GM19467 (cell line): Measurements from ENCODE around the gene FOXQ1.
"Not testable (repeated sequence)": the region's sequence is repeated elsewhere in the genome, so short reads cannot be mapped to it uniquely, and the experiment has no call there.

Experiments used
- ATAC-seq: cut with Tn5 transposase; IDR thresholded peaks from one replicate; pipeline ENCODE4 v1.9.1; 2021; ENCODE audit warnings: mild to moderate bottlenecking, moderate library complexity; ENCODE audit not compliant: unreplicated experiment

Gene FOXQ1

DNA sequence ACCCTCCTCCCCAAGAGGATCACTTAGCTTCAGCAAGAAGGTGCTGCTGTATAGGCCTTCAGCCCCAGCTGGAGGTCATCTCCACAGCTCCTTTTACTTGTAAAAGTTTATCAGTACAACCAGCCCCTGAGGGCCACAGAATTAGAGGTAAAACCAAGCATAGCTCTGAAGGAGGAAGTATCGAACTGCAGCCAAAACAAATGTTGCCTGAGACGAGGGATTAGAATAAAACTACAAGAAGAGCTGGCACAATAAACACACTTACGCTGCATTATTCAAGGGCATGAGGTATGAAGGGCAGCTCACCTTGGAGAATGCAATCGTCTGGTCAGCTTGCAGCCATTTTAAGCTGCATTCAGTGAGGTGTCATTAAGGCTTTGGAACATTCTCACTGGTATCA is 21.1 kb upstream of the FOXQ1 start:
- ATAC-seq, result no peak

DNA sequence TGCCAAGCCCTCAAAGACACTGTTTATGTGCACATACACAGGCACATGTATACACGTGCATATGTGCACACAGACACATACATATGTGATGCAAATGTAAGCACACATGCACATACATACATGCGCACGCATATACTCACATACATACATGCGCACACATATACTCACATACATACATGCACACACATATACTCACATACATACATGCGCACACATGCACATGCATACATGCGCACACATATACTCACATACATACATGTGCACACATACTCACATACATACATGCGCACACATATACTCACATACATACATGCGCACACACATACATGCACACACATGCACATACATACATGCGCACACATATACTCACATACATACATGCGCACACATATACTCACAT is 20.5 kb upstream of the FOXQ1 start:
- no peak for ATAC-seq

DNA sequence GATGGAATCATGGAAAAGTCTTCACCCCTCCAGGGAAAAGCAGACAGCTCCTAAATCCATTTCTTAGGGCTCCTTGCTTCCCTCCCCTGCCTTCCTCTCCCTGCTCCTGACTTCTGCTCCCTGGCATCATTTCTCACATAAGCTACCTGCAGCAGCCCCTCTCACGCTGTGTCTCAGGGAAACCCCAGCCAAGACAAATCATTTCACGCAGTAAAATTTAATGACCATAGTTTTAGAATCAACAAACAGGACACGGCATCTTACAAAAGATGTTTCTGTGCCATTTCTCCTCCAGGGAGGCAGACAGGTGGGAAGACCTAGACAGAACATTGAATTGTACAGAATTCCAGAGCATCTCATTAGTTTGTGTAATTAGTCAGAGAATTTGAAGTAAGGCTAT is 16.5 kb upstream of the FOXQ1 start:
- no peak for ATAC-seq

DNA sequence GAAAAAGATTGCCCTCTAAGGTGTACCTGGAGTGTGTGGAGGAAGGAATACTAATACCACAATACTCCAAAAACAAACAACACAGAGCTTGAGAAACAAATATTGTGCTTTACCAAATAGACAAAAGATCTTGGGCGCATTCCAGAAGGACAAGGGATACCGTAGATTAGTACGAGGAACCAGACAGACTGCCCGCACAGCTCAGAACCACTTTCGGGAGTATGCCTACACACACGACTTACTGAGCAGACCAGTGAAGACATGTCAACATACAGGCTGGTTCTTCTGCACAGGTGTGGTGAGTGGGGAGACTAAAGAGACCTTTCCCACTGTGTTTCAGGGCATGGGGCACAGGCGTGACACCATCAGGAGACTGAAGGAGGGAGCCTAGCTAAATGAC is 15.8 kb upstream of the FOXQ1 start:
- ATAC-seq, result no peak

DNA sequence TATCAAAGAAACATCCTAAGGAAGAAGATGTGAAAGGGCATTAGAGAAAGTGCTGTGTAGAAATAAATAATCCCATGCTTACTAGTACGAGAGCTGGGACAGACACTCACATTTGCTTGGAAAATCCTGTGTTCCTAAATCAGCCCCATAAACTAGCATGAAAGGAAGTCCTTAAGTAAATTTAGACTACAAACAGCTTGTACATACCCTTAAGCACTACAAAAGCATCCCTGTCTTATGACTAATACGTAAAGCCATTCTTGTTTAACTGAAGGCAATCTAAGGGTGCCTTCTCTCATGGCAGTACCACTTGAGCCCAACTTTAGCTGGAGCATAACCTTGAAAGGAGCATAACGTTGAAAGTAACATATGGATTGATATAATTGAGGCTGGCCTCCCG is 15.4 kb upstream of the FOXQ1 start:
- no peak for ATAC-seq

DNA sequence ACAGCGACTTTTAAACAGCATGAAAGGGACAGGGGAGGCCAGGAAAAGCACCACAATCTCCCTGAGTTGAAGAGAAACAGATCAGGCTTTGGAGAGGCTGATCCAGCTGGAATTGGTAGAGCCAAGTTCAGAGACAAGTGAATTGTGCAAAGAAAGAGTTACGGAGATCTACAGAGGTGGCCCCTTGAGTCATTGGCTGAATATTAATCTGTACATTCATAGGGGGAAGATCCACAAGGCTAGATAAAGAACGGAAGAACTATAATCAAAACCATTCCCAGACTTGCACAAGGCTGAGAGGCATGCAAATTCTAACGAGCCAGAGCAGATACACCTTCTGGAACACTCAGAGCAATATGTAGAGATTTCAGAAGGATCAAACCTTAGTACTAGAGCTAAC is 14.2 kb upstream of the FOXQ1 start:
- ATAC-seq, result no peak

DNA sequence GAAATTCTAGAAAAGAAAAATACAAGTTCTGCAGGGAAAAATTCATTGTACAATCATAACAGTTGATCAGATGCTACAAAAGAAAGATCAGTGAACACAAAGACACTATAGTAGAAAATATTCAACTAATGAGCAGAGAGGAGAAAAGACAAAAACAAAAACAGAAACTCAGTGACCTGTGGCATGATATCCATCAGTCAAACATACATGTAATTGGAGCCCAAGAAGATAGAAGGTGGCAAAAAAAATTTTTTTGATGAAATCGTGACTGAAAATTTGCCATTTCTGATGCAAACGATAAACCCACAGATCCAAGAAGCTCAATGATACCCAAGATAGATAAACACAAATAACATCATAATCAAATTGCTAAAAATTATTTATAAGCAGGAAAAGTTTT is 13.1 kb upstream of the FOXQ1 start:
- no peak for ATAC-seq

DNA sequence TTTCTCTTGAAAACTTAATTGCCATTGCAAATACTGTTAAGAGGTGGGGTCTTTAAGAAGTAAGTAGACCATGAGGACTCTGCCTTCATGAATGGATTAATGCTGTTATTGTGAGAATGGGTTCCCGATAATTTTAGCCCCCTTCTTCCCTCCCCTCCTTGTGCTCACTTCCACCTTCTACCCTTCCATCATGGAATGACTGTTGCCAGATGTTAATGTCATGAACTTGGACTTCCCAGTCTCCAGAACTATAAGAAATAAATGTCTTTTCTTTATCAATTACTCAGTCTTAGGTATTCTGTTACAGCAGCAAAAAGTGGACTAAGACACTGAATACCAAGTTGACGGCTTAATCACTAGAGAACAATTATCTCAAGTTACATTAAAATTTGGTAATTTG is 5.8 kb upstream of the FOXQ1 start:
- ATAC-seq, result no peak

DNA sequence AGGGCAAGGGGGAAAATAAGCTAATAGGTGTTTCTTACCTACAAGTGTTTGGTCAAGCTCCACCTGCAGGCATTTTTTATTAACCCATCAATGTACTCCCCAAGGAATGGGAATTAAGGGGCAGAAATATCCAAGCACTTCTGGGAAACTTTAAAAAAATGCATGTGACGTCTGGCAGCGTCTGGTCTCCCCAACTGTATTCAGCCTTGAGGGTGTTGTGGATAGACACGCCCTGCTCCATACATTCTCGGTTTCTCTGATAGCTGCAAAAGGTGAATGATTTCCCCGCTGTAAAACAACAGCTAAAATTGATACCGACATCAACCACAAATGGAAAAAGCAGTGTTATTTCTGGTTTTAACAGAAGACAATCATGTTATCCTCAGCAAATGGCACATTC is 2.5 kb upstream of the FOXQ1 start:
- ATAC-seq, result no peak

DNA sequence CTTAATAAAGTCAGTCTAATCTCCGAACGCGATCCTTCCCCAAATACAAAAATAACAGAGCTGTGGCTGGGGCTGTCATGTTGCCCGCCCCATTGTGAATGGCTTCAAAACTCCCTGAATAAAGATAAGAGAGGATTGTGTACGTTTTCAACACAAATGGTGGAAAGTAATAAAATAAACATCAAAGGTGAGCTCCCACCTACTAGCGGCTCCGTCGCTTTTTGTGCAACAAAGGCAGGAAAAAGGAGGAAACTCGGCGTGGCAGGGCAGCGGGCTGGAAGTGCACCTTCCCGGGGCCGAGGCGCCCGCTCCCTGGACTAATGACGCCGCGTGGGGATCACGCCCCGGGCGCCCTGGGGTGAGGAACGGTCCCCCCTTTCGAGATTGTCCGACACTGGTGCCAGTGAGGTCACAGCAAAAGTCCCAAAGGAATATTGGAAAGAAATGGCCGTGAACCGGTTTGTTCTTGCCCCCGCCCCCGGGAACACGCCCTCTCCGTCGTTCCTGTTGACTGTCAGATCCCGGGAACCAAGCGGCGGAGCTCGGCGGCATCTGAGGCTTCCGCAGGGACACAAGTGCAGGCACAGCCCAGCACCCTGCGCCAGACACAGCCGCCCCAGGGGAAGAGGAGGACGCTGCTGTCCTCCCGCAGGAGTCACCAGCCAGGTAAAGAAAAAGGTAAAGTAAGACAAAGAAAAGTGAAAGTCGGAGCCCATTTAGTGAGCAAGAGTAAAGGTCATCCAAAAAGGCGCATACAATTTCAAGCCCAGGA is 1.1 kb upstream of the FOXQ1 start:
- no peak for ATAC-seq

DNA sequence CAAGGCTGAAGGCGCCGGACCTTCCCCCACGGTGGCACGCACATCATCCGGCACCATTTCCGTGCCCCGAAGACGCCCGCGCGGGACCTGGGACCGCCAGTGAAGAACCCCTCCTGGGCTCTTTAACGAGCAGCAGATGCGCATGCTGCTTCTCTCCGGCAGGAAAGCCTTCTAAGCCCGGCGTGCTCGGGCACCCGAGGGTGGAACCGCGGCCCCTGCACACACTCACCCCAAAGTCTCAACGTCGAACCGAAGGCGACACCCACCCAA is 240 bp downstream of the FOXQ1 start:
- no peak for ATAC-seq

DNA sequence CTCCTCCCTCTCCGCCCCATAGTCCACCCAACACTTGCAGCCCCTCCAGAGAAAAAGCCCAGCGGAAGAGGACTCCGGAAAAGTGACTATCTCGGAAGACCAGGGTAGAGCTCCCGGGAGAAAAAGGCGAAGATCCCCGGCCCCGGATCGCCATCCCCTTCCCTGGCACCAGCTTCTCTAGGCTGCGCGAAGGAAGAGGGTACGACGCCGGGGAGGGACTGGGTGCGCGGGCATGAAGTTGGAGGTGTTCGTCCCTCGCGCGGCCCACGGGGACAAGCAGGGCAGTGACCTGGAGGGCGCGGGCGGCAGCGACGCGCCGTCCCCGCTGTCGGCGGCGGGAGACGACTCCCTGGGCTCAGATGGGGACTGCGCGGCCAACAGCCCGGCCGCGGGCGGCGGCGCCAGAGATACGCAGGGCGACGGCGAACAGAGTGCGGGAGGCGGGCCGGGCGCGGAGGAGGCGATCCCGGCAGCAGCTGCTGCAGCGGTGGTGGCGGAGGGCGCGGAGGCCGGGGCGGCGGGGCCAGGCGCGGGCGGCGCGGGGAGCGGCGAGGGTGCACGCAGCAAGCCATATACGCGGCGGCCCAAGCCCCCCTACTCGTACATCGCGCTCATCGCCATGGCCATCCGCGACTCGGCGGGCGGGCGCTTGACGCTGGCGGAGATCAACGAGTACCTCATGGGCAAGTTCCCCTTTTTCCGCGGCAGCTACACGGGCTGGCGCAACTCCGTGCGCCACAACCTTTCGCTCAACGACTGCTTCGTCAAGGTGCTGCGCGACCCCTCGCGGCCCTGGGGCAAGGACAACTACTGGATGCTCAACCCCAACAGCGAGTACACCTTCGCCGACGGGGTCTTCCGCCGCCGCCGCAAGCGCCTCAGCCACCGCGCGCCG is 822 bp downstream of the FOXQ1 start:
- ATAC-seq, result no peak

DNA sequence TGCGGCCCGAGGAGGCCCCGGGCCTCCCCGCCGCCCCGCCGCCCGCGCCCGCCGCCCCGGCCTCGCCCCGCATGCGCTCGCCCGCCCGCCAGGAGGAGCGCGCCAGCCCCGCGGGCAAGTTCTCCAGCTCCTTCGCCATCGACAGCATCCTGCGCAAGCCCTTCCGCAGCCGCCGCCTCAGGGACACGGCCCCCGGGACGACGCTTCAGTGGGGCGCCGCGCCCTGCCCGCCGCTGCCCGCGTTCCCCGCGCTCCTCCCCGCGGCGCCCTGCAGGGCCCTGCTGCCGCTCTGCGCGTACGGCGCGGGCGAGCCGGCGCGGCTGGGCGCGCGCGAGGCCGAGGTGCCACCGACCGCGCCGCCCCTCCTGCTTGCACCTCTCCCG is 1.5 kb downstream of the FOXQ1 start:
- ATAC-seq, result no peak

DNA sequence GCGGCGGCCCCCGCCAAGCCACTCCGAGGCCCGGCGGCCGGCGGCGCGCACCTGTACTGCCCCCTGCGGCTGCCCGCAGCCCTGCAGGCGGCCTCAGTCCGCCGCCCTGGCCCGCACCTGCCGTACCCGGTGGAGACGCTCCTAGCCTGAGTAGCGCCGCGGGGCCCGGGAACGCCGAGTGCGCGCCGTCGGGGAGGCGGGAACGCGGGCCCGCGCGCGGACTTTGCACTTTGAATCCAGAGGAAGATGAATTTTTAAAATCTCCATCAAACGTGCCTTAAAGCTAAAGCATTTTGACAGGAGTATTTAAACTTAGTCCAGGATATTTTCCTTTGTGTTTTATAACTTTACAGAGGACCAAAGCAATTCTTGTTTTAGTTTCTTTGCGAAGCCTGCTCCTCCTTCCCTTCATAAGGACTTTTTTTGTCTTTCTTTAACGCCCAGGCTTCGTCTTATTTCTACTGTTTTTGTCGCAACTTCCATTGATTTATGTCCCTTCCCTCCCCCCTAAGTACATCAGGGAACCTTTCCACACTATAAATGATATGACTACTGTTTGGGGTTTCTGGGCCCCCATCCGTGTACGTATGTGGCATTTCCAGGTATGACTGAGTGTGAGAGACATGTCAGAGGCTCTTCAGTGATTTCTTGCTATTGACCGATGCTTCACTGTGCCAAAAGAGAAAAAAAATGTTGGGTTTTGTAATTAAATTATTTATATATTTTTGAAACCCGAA is 2.0 kb downstream of the FOXQ1 start:
- no peak for ATAC-seq

DNA sequence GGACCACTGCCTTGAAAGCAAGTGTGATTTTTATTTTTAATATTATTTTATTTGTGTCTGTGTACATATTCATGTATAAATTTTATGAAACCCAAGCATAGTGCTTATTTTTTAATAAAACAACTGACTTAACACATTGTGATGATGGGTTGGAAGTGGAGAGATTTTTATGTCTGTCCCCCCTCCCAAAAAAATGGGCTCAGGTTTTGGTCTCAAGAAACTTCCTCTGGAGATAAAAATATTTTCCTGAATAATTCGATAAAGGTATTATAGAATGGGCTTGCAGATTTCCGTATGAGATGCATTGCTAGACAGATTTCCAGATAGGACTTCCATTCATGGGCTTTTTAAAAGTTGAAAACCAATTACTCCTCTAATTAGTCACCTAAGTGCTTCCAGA is 2.7 kb downstream of the FOXQ1 start:
- ATAC-seq, result no peak

DNA sequence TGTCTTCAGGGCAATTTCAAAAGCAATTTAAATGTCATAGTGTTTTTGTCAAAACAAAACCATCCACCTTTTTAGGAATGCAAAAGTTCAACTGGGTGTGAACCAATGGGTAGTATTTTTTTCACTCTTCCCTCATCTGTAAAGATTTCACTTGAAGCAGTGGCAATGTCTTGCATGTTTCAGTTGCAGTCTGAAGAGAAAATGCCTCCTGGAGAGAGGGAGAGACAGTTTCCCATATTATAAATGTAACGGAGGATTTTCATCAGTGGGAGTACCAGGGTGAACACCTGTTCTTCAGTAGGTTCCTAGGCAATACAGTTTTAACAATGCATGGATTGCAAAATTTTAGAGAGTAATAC is 3.3 kb downstream of the FOXQ1 start:
- no peak for ATAC-seq

DNA sequence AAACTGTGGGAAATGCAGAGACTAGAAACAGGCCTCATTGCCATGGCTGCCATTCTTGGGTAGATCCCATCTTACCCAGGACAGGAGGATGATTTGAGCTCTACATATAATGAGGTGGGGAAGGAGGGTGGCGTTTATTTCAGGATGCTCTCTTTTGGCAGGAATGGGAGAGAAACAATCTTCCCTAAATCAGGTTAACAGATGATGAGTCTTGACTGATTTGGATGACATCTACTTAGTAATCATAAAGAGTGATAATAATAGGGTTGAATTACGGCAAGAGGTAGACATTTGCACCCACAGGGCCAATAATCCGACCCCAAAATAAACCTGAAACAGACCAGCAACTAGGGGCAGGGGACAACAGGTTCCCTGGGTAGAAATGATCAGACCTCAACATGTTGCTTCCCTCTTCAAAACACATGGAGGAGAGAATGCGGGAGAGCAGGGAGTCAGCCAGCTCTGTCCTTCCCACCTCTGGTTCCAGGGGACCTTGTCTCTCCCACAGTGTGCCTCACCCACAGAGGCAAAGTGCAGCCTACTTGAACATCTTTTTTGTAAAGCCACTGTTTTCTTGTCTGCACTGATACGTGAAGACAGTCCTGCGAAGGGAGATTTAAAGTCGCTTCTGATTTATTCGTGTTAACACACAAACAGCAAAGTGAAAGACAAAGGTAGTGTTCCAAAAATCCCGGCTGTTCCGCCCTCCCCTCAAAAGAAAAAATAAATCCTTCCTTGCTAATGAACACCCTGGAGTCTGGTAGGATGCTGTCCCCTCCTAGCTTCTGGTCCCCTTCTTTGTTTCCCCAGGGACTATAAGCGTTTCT is 3.9 kb downstream of the FOXQ1 start:
- no peak for ATAC-seq

DNA sequence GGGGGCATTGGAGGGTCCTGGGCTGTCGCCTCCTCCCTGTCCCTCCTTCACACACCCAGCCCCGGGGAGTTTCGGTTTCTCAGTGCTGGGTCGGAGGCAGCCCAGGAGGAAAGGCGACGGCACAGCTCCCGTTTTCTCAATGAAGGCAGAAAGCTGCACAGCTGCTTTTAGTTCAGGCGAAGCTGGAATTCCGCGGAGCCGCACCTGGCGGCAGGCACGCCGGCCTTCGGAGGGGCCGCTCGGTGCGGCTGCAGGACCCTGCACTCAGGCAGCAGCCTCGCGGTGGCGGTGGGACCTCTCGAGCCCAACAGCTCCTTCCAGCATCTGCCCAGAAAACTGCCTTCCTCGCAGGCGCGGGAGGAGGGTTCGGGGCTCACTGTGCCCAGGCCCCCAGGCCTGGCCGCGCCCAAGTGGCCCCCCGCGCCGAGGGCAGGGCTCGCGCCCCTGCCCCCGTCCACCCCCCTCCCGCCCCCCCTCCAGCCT is 4.6 kb downstream of the FOXQ1 start:
- ATAC-seq, result no peak

DNA sequence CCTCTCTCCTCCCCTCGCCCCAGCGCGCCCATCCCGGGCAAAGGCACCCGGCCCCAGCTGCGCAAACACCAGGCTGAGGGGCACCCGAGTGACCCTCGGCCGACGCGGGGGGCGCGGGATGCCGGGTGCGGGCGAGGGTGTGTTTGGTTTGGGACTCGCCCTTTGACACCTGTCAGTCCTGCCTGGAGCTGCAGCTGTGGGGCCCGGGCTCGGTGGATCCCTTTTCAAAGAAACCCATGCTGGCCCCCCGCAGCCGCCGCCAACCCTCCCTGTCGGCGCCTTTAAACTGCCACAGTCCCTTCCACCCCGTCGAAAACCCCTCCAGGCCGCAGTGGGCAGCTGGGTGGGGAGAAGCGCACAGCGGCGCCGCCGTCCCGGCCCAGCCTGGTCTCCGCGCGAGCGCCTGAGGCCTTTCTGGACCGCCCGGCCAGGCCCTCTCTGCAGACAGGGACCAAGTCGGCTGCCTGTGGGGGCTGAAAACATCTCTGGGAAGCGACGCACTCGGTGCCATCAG is 5.5 kb downstream of the FOXQ1 start:
- ATAC-seq, result no peak

DNA sequence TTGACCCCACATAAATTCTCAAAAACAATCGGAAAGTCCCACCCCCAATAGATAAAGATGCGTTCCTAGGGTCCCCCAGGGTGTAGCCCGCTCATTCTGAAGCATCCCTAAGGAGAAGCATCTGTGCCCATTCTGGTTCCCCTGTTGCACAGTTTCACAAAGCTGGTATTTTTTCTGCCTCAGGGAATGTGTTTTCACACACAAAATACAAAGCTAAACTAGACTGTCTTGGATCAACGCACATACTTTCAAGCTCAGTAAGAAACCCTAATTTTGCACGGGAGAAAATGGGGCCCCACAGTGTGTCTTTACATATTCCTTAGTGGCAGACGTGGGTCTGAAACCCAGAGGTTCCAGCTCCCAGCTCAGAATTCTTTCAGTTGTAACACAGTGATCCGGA is 6.1 kb downstream of the FOXQ1 start:
- no peak for ATAC-seq

DNA sequence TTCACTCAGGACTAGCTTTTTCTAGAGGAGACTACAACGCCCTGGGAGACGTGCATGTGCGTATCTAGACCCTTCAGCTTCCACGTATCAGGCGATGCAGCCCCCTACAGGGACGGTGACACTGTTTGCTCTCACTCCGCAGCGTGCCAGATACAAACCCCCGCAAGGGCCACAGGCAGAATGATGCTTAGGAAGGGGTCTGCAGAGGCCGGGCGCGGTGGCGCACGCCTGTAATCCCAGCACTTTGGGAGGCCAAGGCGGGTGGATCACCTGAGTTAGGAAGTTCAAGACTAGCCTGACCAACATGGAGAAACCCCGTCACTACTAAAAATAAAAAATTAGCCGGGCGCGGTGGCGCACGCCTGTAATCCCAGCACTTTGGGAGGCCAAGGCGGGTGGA is 6.7 kb downstream of the FOXQ1 start:
- not testable (repeated sequence) for ATAC-seq
